HCT116 (cell line): ENCODE measurements around the gene CDK8. TPM values are rescaled to one million over a fixed set of nuclear protein-coding genes. Genes with fewer than 3 reads are reported as not detected.

Experiments used
- ATAC-seq: fragments of 200-7000 bp; cut with Tn5 transposase; 2 replicates; pipeline ENCODE4 v1.9.1; 2020; ENCODE audit warnings: mild to moderate bottlenecking, moderate library complexity
- BruUV-seq: library from RNA; stranded (reverse); fragments of 400-500 nt; replicated peaks from 2 replicates; lab custom pipeline; 2021; lab: Mats Ljungman, UMichigan
- CTCF ChIA-PET: fragments of 300-600 bp; sonication (Branson Sonifier 250); formaldehyde crosslinking; loops from one replicate; lab custom pipeline; 2021; ENCODE audit warnings: antibody characterized with exemption; lab: Charles Lee
- POLR2A ChIA-PET: fragments of 300-600, 350-600 bp; sonication (Branson Sonifier 250); formaldehyde crosslinking; loops from one replicate; lab custom pipeline; 2021; ENCODE audit warnings: antibody characterized with exemption; lab: Charles Lee
- RAD21 ChIA-PET, 2 experiments: fragments of 300-600 bp; sonication (Branson Sonifier 250); formaldehyde crosslinking; loops; one replicate each; lab custom pipeline; 2023; ENCODE audit warnings: low total read pairs in 2 of 2; ENCODE audit not compliant: uncharacterized antibody in 2 of 2, unreplicated experiment in 2 of 2, low non-redundant PET in 1 of 2; lab: Charles Lee
- DNase-seq: peaks from one replicate; pipeline ENCODE4 v3.0.0-alpha.2; 2010; ENCODE audit warnings: low read depth, low spot score
- H2AFZ ChIP-seq: fragments of 200-600 bp; shearing (Covaris generic), sonication (generic); 2 replicates; pipeline ENCODE4 v1.6.1; 2017; ENCODE audit warnings: low read depth, mixed run types, mixed read lengths, antibody characterized with exemption, low read length; ENCODE audit not compliant: poor library complexity, severe bottlenecking
- H3K27ac ChIP-seq: 2 replicates; pipeline ENCODE4 v1.5.1; 2012; ENCODE audit warnings: low read depth, low read length
- H3K27me3 ChIP-seq: fragments of 200-600 bp; sonication (generic); 2 replicates; pipeline ENCODE4 v1.6.1; 2016; ENCODE audit warnings: mixed run types, low read length, mixed read lengths; ENCODE audit not compliant: insufficient read depth
- H3K36me3 ChIP-seq, 2 experiments: fragments of 200-500 bp in 1 of 2; fragments of 200-600 bp in 1 of 2; sonication (Bioruptor generic) in 1 of 2; sonication (generic) in 1 of 2; 2 replicates each; pipeline versions ENCODE4 v1.5.1 to v1.6.1; 2014 to 2016; ENCODE audit warnings: low read length in 2 of 2, inconsistent platforms in 1 of 2, mixed read lengths in 1 of 2, mixed run types in 1 of 2; ENCODE audit not compliant: insufficient read depth in 2 of 2, control insufficient read depth in 1 of 2
- H3K4me1 ChIP-seq, 2 experiments: fragments of 200-600 bp in 1 of 2; sonication (generic) in 1 of 2; 2 replicates each; pipeline versions ENCODE4 v1.5.1 to v1.6.1; 2012 to 2017; ENCODE audit warnings: low read length in 2 of 2, inconsistent platforms in 1 of 2, mild to moderate bottlenecking in 1 of 2, mixed read lengths in 1 of 2, mixed run types in 1 of 2, moderate library complexity in 1 of 2; ENCODE audit not compliant: insufficient read depth in 2 of 2, control insufficient read depth in 1 of 2
- H3K4me2 ChIP-seq: fragments of 200-600 bp; sonication (generic); 2 replicates; pipeline ENCODE4 v1.6.1; 2017; ENCODE audit warnings: mixed run types, low read length, mixed read lengths
- H3K4me3 ChIP-seq, 2 experiments: fragments of 200-600 bp in 1 of 2; sonication (generic) in 1 of 2; replicated peaks in 1 of 2; 2 replicates each; pipeline ENCODE4 v1.5.1; 2011 to 2016; ENCODE audit warnings: low read length in 2 of 2, control low read depth in 1 of 2, low read depth in 1 of 2, mild to moderate bottlenecking in 1 of 2, mixed read lengths in 1 of 2, mixed run types in 1 of 2
- H3K79me2 ChIP-seq: fragments of 200-600 bp; sonication (generic); 2 replicates; pipeline ENCODE4 v1.6.1; 2017; ENCODE audit warnings: mild to moderate bottlenecking, mixed run types, low read length, moderate library complexity, mixed read lengths; ENCODE audit not compliant: insufficient read depth
- H3K9ac ChIP-seq: fragments of 200-600 bp; sonication (generic); 2 replicates; pipeline ENCODE4 v1.6.1; 2016; ENCODE audit warnings: low read length, mixed read lengths
- H3K9me2 ChIP-seq: fragments of 200-600 bp; sonication (generic), shearing (Covaris generic); 2 replicates; pipeline ENCODE4 v1.6.1; 2017; ENCODE audit warnings: mixed run types, mild to moderate bottlenecking, moderate library complexity; ENCODE audit not compliant: insufficient read depth
- H3K9me3 ChIP-seq, 2 experiments: fragments of 200-500 bp in 1 of 2; fragments of 200-600 bp in 1 of 2; sonication (Bioruptor generic) in 1 of 2; sonication (generic) in 1 of 2; 2 replicates each; pipeline ENCODE4 v1.6.1; 2014 to 2017; ENCODE audit warnings: low read length in 2 of 2, mixed read lengths in 2 of 2, inconsistent platforms in 1 of 2, low read depth in 1 of 2, mild to moderate bottlenecking in 1 of 2, mixed run types in 1 of 2, moderate library complexity in 1 of 2; ENCODE audit not compliant: control insufficient read depth in 1 of 2, insufficient read depth in 1 of 2
- H4K20me1 ChIP-seq: fragments of 200-600 bp; sonication (generic), shearing (Covaris generic); 2 replicates; pipeline ENCODE4 v1.6.1; 2017; ENCODE audit warnings: mixed run types, mild to moderate bottlenecking, moderate library complexity; ENCODE audit not compliant: insufficient read depth
- ATF3 ChIP-seq: IDR thresholded peaks from 2 replicates; pipeline ENCODE4 v1.6.1; 2012
- CBX3 ChIP-seq: IDR thresholded peaks from 2 replicates; pipeline ENCODE4 v1.6.1; 2012; ENCODE audit warnings: low read depth
- CEBPB ChIP-seq: IDR thresholded peaks from 2 replicates; pipeline ENCODE4 v1.6.1; 2012; ENCODE audit warnings: low read depth
- CTCF ChIP-seq, 3 experiments: fragments of 200-600 bp in 1 of 3; sonication (generic) in 1 of 3; IDR thresholded peaks in 2 of 3; conservative IDR thresholded peaks in 1 of 3; 2 replicates each; pipeline ENCODE4 v1.5.1; 2012 to 2017; ENCODE audit warnings: low read depth in 2 of 3, low read length in 2 of 3, antibody characterized with exemption in 1 of 3, borderline replicate concordance in 1 of 3, control low read depth in 1 of 3, mild to moderate bottlenecking in 1 of 3, mixed read lengths in 1 of 3, mixed run types in 1 of 3, moderate library complexity in 1 of 3; ENCODE audit not compliant: insufficient read depth in 1 of 3
- EZH2 ChIP-seq: fragments of 200-600 bp; sonication (generic); IDR thresholded peaks from 2 replicates; pipeline ENCODE4 v1.6.1; 2017; ENCODE audit warnings: antibody characterized with exemption, mixed run types
- JUND ChIP-seq: IDR thresholded peaks from 2 replicates; pipeline ENCODE4 v1.6.1; 2012
- MAX ChIP-seq: IDR thresholded peaks from 2 replicates; pipeline ENCODE4 v1.6.1; 2012
- POLR2A ChIP-seq: IDR thresholded peaks from 2 replicates; pipeline ENCODE4 v1.7.0; 2011; ENCODE audit warnings: borderline replicate concordance; ENCODE audit not compliant: insufficient read depth, insufficient read length; ENCODE audit errors: extremely low read depth
- POLR2AphosphoS5 ChIP-seq: IDR thresholded peaks from 2 replicates; pipeline ENCODE4 v1.6.1; 2011; ENCODE audit warnings: mild to moderate bottlenecking, low read depth, low read length, moderate library complexity
- REST ChIP-seq: IDR thresholded peaks from 2 replicates; pipeline ENCODE4 v1.6.1; 2012; ENCODE audit warnings: low read depth
- SIN3A ChIP-seq: IDR thresholded peaks from 2 replicates; pipeline ENCODE4 v1.6.1; 2012; ENCODE audit warnings: low read depth
- SP1 ChIP-seq: IDR thresholded peaks from 2 replicates; pipeline ENCODE4 v1.6.1; 2012; ENCODE audit warnings: low read depth
- SRF ChIP-seq: IDR thresholded peaks from 2 replicates; pipeline ENCODE4 v1.6.1; 2012; ENCODE audit warnings: low read depth
- ZBTB33 ChIP-seq: IDR thresholded peaks from 2 replicates; pipeline ENCODE4 v1.6.1; 2011; ENCODE audit warnings: mild to moderate bottlenecking, low read length, moderate library complexity; ENCODE audit not compliant: insufficient replicate concordance; ENCODE audit errors: extremely low read depth
- ZFX ChIP-seq: fragments of 450-650 bp; IDR thresholded peaks from 2 replicates; pipeline ENCODE4 v1.6.1; 2017
- intact Hi-C: fragments of 100-400 bp; cut with micrococcal nuclease; formaldehyde crosslinking; loops from 2 replicates; pipeline ENCODE4 v1.10.0; 2022
- total RNA-seq: library from RNA; stranded (reverse); gene quantifications from one replicate; pipeline ENCODE4 v1.2.1, GENCODE V29; 2021; ENCODE audit not compliant: unreplicated experiment

The CDK8 gene
- total RNA-seq, 1 experiment from 2014 or later = 23.8 TPM

- no peak for TF ChIP-seq REST
- no peak for TF ChIP-seq SP1
- TF ChIP-seq ZBTB33 = no peak
- TF ChIP-seq MAX = no peak
- no peak for TF ChIP-seq EZH2
- no peak for TF ChIP-seq JUND
- no peak for TF ChIP-seq POLR2AphosphoS5
These were observed 181.7 kb downstream of the CDK8 start (continued) for GRCh38 chr13:26435646-26436045.

- no peak for DNase-seq
- Histone ChIP-seq H3K27ac (no peak overlapping the region), H3K27me3 (0 out of 2 replicates have a peak, but pooled peaks cover 4% of the 10 kb centered on the region), H3K9me3 (peaks cover 10 to 16% of the 10 kb centered on the region in 2 experiments), H3K9ac (no peak overlapping the region), H3K79me2 (no peaks in the 10 kb centered on the region), H4K20me1 (no peaks in the 10 kb centered on the region), H2AFZ (no peak overlapping the region), H3K36me3 (no peaks in the 10 kb centered on the region), H3K9me2 (no peaks in the 10 kb centered on the region), H3K4me1 (no peaks in the 10 kb centered on the region), H3K4me2 (no peak overlapping the region), H3K4me3 (no peak overlapping the region)
- ChIA-PET CTCF (no interaction called here), RAD21 (no interaction called here), POLR2A (no interaction called here)
- BruUV-seq = no TSS peak
- intact Hi-C loops = no loop called here
- ATAC-seq = no peak
- TF ChIP-seq ZFX (no peak), SIN3A (no peak), SRF (no peak), POLR2A (no peak), ATF3 (no peak), CTCF (IDR thresholded peaks at IDR 0.05 in 2 of 3, conservative IDR thresholded peaks at IDR 0.05 in 1 of 3; ENCODE audit: borderline replicate concordance in 1 of 3, insufficient read depth in 1 of 3, low read depth in 2 of 3, low read length in 2 of 3) (no peak), CBX3 (no peak), REST (no peak), CEBPB (no peak)
These were observed 183.0 kb downstream of the CDK8 start for GRCh38 chr13:26436914-26437313.
